IMR-90 (cell line): ENCODE measurements around the gene AWAT2. TPM values are rescaled to one million over a fixed set of nuclear protein-coding genes. Genes with fewer than 3 reads are reported as not detected.

ENCODE experiments used
- ATAC-seq: fragments of 200-7000 bp; cut with Tn5 transposase; 2 replicates; pipeline ENCODE4 v1.9.1; 2020; ENCODE audit warnings: low read depth, mild to moderate bottlenecking, moderate library complexity
- BruUV-seq: library from RNA; stranded (reverse); fragments of 400-500 nt; replicated peaks from 2 replicates; lab custom pipeline; 2021; lab: Mats Ljungman, UMichigan
- CTCF ChIA-PET: fragments of 300-600 bp; formaldehyde crosslinking; extraction: SDS; loops from one replicate; lab custom pipeline; 2021; ENCODE audit warnings: antibody characterized with exemption; lab: Yijun Ruan, JAX
- POLR2A ChIA-PET: fragments of 300-600 bp; sonication (Branson Sonifier 250); formaldehyde crosslinking; loops from one replicate; lab custom pipeline; 2022; ENCODE audit warnings: antibody characterized with exemption; ENCODE audit not compliant: unreplicated experiment; lab: Charles Lee
- DNase-seq: peaks from one replicate; pipeline ENCODE4 v3.0.0; 2013
- H2AFZ ChIP-seq: replicated peaks from 2 replicates; pipeline ENCODE3; 2013; ENCODE audit warnings: low read length, mild to moderate bottlenecking; ENCODE audit not compliant: poor library complexity
- H2AK5ac ChIP-seq: 2 replicates; pipeline ENCODE4 v1.6.1; 2013; ENCODE audit warnings: low read depth, low read length, inconsistent platforms
- H2AK9ac ChIP-seq: replicated peaks from 2 replicates; pipeline ENCODE3; 2013; ENCODE audit warnings: mild to moderate bottlenecking, low read depth, low read length, moderate library complexity; ENCODE audit not compliant: poor library complexity
- H2BK120ac ChIP-seq: 2 replicates; pipeline ENCODE4 v1.6.1; 2013; ENCODE audit warnings: low read depth, low read length, inconsistent platforms
- H2BK15ac ChIP-seq: 3 replicates; pipeline ENCODE4 v1.6.1; 2013; ENCODE audit warnings: low read depth, low read length, inconsistent platforms
- H2BK20ac ChIP-seq: 2 replicates; pipeline ENCODE4 v1.6.1; 2013; ENCODE audit warnings: low read depth, mild to moderate bottlenecking, inconsistent platforms, low read length, moderate library complexity
- H2BK5ac ChIP-seq: 2 replicates; pipeline ENCODE4 v1.6.1; 2013; ENCODE audit warnings: mild to moderate bottlenecking, low read depth, low read length, inconsistent platforms; ENCODE audit not compliant: poor library complexity, severe bottlenecking
- H3K14ac ChIP-seq: replicated peaks from 2 replicates; pipeline ENCODE4 v1.6.1; 2013; ENCODE audit warnings: low read depth, low read length, inconsistent platforms
- H3K18ac ChIP-seq: 2 replicates; pipeline ENCODE4 v1.6.1; 2013; ENCODE audit warnings: low read depth, low read length, control low read depth
- H3K23ac ChIP-seq: 2 replicates; pipeline ENCODE4 v1.6.1; 2013; ENCODE audit warnings: low read depth, low read length, inconsistent platforms
- H3K27ac ChIP-seq: 2 replicates; pipeline ENCODE4 v1.5.1; 2013; ENCODE audit warnings: mild to moderate bottlenecking, control low read depth, low read length; ENCODE audit not compliant: insufficient read depth
- H3K27me3 ChIP-seq: 2 replicates; pipeline ENCODE4 v1.6.1; 2013; ENCODE audit warnings: low read length; ENCODE audit not compliant: control insufficient read depth, insufficient read depth
- H3K36me3 ChIP-seq: 2 replicates; pipeline ENCODE4 v1.6.1; 2013; ENCODE audit warnings: low read length, mixed read lengths; ENCODE audit not compliant: control insufficient read depth, insufficient read depth
- H3K4ac ChIP-seq: 2 replicates; pipeline ENCODE4 v1.6.1; 2013; ENCODE audit warnings: low read depth, low read length, inconsistent platforms
- H3K4me1 ChIP-seq: 2 replicates; pipeline ENCODE4 v1.6.1; 2013; ENCODE audit warnings: low read length, mixed read lengths; ENCODE audit not compliant: control insufficient read depth, insufficient read depth
- H3K4me2 ChIP-seq: 2 replicates; pipeline ENCODE4 v1.6.1; 2013; ENCODE audit warnings: low read depth, mild to moderate bottlenecking, control low read depth, low read length, moderate library complexity
- H3K4me3 ChIP-seq: 2 replicates; pipeline ENCODE4 v1.5.1; 2013; ENCODE audit warnings: low read depth, mild to moderate bottlenecking, control low read depth, low read length, moderate library complexity; ENCODE audit not compliant: insufficient read depth
- H3K56ac ChIP-seq: 2 replicates; pipeline ENCODE4 v1.6.1; 2013; ENCODE audit warnings: low read length, inconsistent platforms; ENCODE audit not compliant: insufficient read depth; ENCODE audit errors: extremely low read depth
- H3K79me1 ChIP-seq, 2 experiments: 2 replicates each; pipeline ENCODE4 v1.6.1; 2013; ENCODE audit warnings: low read length in 2 of 2, inconsistent platforms in 1 of 2, low read depth in 1 of 2
- H3K9ac ChIP-seq: 2 replicates; pipeline ENCODE4 v1.6.1; 2013; ENCODE audit warnings: low read depth, low read length, control low read depth
- H3K9me1 ChIP-seq: 2 replicates; pipeline ENCODE4 v1.6.1; 2013; ENCODE audit warnings: low read length, inconsistent platforms; ENCODE audit not compliant: insufficient read depth
- H3K9me3 ChIP-seq: 2 replicates; pipeline ENCODE4 v1.6.1; 2013; ENCODE audit warnings: low read length; ENCODE audit not compliant: control insufficient read depth, insufficient read depth
- H4K20me1 ChIP-seq: 2 replicates; pipeline ENCODE4 v1.6.1; 2013; ENCODE audit warnings: low read length, inconsistent platforms; ENCODE audit not compliant: insufficient read depth
- H4K5ac ChIP-seq: 2 replicates; pipeline ENCODE4 v1.6.1; 2013; ENCODE audit warnings: mild to moderate bottlenecking, low read depth, low read length, control low read depth
- H4K8ac ChIP-seq, 2 experiments: 2 replicates each; pipeline ENCODE4 v1.6.1; 2013; ENCODE audit warnings: low read depth in 2 of 2, low read length in 2 of 2, control low read depth in 1 of 2, inconsistent platforms in 1 of 2
- H4K91ac ChIP-seq: 2 replicates; pipeline ENCODE4 v1.6.1; 2013; ENCODE audit warnings: low read depth, low read length, inconsistent platforms; ENCODE audit not compliant: insufficient read depth
- BHLHE40 ChIP-seq: fragments of 150-350 bp; IDR thresholded peaks from 2 replicates; pipeline ENCODE4 v1.6.1; 2016; ENCODE audit warnings: mild to moderate bottlenecking, low read depth, low read length
- CTCF ChIP-seq: conservative IDR thresholded peaks from 2 replicates; pipeline ENCODE4 v1.5.1; 2012; ENCODE audit warnings: mild to moderate bottlenecking, low read depth, low read length, improper control_type of control experiment
- ELK1 ChIP-seq: fragments of 150-350 bp; IDR thresholded peaks from 2 replicates; pipeline ENCODE4 v1.6.1; 2016; ENCODE audit warnings: low read depth, mild to moderate bottlenecking, low read length, moderate library complexity, borderline replicate concordance
- MAFK ChIP-seq: IDR thresholded peaks from 2 replicates; pipeline ENCODE4 v1.6.1; 2012; ENCODE audit warnings: low read depth, low read length, improper control_type of control experiment
- MAZ ChIP-seq: IDR thresholded peaks from 2 replicates; pipeline ENCODE4 v1.6.1; 2012; ENCODE audit warnings: low read depth, mild to moderate bottlenecking, low read length, improper control_type of control experiment, moderate library complexity, borderline replicate concordance
- MXI1 ChIP-seq: IDR thresholded peaks from 2 replicates; pipeline ENCODE4 v1.6.1; 2012; ENCODE audit warnings: low read depth, mild to moderate bottlenecking, low read length, moderate library complexity, borderline replicate concordance
- RCOR1 ChIP-seq: IDR thresholded peaks from 2 replicates; pipeline ENCODE4 v1.6.1; 2012; ENCODE audit warnings: mild to moderate bottlenecking, low read length, improper control_type of control experiment; ENCODE audit not compliant: insufficient replicate concordance
- SMC3 ChIP-seq: fragments of 150-350 bp; IDR thresholded peaks from 2 replicates; pipeline ENCODE4 v1.6.1; 2016; ENCODE audit warnings: low read depth, mild to moderate bottlenecking, antibody characterized with exemption, low read length, moderate library complexity
- WGBS, 2 experiments: methylation state at CpG; one replicate each; pipeline versions ENCODE4 v1.1.5 to v1.1.7; 2013; ENCODE audit warnings: missing lambda C conversion rate in 2 of 2; ENCODE audit not compliant: insufficient read length in 1 of 2; ENCODE audit errors: extremely low coverage in 2 of 2; 5-methylcytosine and 5-hydroxymethylcytosine counted together
- dilution Hi-C: fragments of 300-500 bp; cut with HindIII; formaldehyde crosslinking; loops from one replicate; pipeline ENCODE4 v1.14.3; 2018; ENCODE audit warnings: low sequenced_read_pairs; ENCODE audit not compliant: unreplicated experiment
- in situ Hi-C: fragments of 300-500 bp; cut with MboI; formaldehyde crosslinking; loops from 3 replicates; pipeline ENCODE4 v1.14.3; 2019; ENCODE audit warnings: low sequenced_read_pairs, inconsistent platforms, mixed read lengths
- intact Hi-C: fragments of 100-400 bp; cut with micrococcal nuclease; formaldehyde crosslinking; loops from 2 replicates; pipeline ENCODE4 v1.10.0; 2022
- polyA plus RNA-seq, 3 experiments: library from polyadenylated mRNA; depleted of rRNA; stranded (reverse); fragments of >200 nt; gene quantifications; 2 replicates each; pipeline ENCODE4 v1.2.3, GENCODE V29; 2012; ENCODE audit warnings: low replicate concordance in 1 of 3
- total RNA-seq: library from RNA; depleted of rRNA; stranded (reverse); fragments of >200 nt; gene quantifications from 2 replicates; pipeline ENCODE4 v1.2.3, GENCODE V29; 2012

The AWAT2 gene
- total and polyA plus RNA-seq, 2 of the 4 experiments (the other 2 are of a cell fraction), result under 0.01 TPM; not detected in 1

GRCh38 chrX:70012756-70013155 is 37.0 kb downstream of the AWAT2 start:
- dilution Hi-C loops, result no loop called here
- Histone ChIP-seq H4K5ac (no peak overlapping the region), H3K9ac (no peak overlapping the region), H4K91ac (no peak overlapping the region), H2AK5ac (no peak overlapping the region), H3K18ac (no peak overlapping the region), H2AFZ (no peak overlapping the region), H3K23ac (no peak overlapping the region), H3K27ac (no peak overlapping the region), H2AK9ac (no peak overlapping the region), H3K27me3 (peaks cover 5% of the 10 kb centered on the region), H3K56ac (no peak overlapping the region), H2BK5ac (no peak overlapping the region), H3K4me2 (no peak overlapping the region), H3K9me1 (no peaks in the 10 kb centered on the region), H3K4me1 (no peaks in the 10 kb centered on the region), H3K4ac (no peak overlapping the region), H2BK20ac (no peak overlapping the region), H4K8ac (no peak overlapping the region), H2BK120ac (no peak overlapping the region), H3K9me3 (no peaks in the 10 kb centered on the region), H3K36me3 (no peaks in the 10 kb centered on the region), H2BK15ac (no peak overlapping the region), H4K20me1 (no peaks in the 10 kb centered on the region), H3K4me3 (no peak overlapping the region), H3K14ac (no peak overlapping the region), H3K79me1 (no peaks in the 10 kb centered on the region)
- TF ChIP-seq SMC3 (no peak), ELK1 (no peak), CTCF (no peak), MAZ (no peak), RCOR1 (no peak), MAFK (no peak), MXI1 (no peak), BHLHE40 (no peak)
- BruUV-seq, result no TSS peak
- no CpG with 5 or more reads among the region's 4 CpGs for WGBS, 2 experiments
- no peak for DNase-seq
- ATAC-seq, result no peak
- CTCF ChIA-PET, result interaction anchor here (0.7 kb wide), 1 partner anchor 18 kb away, joined by 3 read pairs; no protein-coding TSS in a partner anchor
- intact Hi-C loops, result no loop called here
- POLR2A ChIA-PET, result no interaction called here
- in situ Hi-C loops, result no loop called here
